Heart right ventricle (tissue), 16 donors: ENCODE measurements around the gene KRI1. TPM values are rescaled to one million over a fixed set of nuclear protein-coding genes. Genes with fewer than 3 reads are reported as not detected.
A peak's percentile ranks its signal among the peaks of the same experiment; 100 is the strongest.

Experiments used
- ATAC-seq, 8 donors: fragments of 200-7000 bp; cut with Tn5 transposase; one replicate each; pipeline ENCODE4 v1.9.1; 2020; ENCODE audit warnings: mild to moderate bottlenecking in 8 of 8, moderate library complexity in 8 of 8, moderate number of reproducible peaks in 1 of 8
- DNase-seq, 2 donors: peaks; one replicate each; pipeline ENCODE4 v3.0.0-alpha.2; 2020
- H3K27ac ChIP-seq, 10 donors: fragments of 200-600 bp; sonication (generic) in 2 of 10; one replicate each; pipeline versions ENCODE4 v1.5.0 to v1.8.0; 2020 to 2022; ENCODE audit warnings: mild to moderate bottlenecking in 3 of 10
- H3K27me3 ChIP-seq, 7 donors: fragments of 200-600 bp; one replicate each; pipeline ENCODE4 v1.8.0; 2021 to 2022; ENCODE audit warnings: mild to moderate bottlenecking in 2 of 7
- H3K36me3 ChIP-seq, 9 donors: fragments of 200-600 bp; sonication (generic) in 1 of 9; one replicate each; pipeline versions ENCODE4 v1.5.0 to v1.8.0; 2020 to 2022; ENCODE audit warnings: mild to moderate bottlenecking in 2 of 9
- H3K4me1 ChIP-seq, 9 donors: fragments of 200-600 bp; sonication (generic) in 1 of 9; one replicate each; pipeline versions ENCODE4 v1.5.0 to v1.8.0; 2020 to 2022; ENCODE audit warnings: mild to moderate bottlenecking in 4 of 9
- H3K4me3 ChIP-seq, 10 donors: fragments of 200-600 bp; sonication (generic) in 2 of 10; one replicate each; pipeline versions ENCODE4 v1.5.0 to v1.8.0; 2020 to 2022; ENCODE audit warnings: mild to moderate bottlenecking in 7 of 10, moderate library complexity in 2 of 10
- H3K9me3 ChIP-seq, 11 donors: fragments of 200-600 bp in 10 of 11; sonication (generic) in 2 of 11; one replicate each; pipeline versions ENCODE4 v1.5.0 to v1.8.0; 2013 to 2022; ENCODE audit warnings: mild to moderate bottlenecking in 2 of 11, control low read depth in 1 of 11, moderate library complexity in 1 of 11
- WGBS, 2 donors: extraction: QIAGEN DNeasy Blood & Tissue Kit; methylation state at CpG; one replicate each; pipeline ENCODE4 v1.1.7; 2013; ENCODE audit warnings: inconsistent platforms in 1 of 2; 5-methylcytosine and 5-hydroxymethylcytosine counted together
- intact Hi-C, 10 donors: fragments of 100-400 bp; cut with DNase I; formaldehyde crosslinking; loops; one replicate each; pipeline versions ENCODE4 v1.11.1 to v1.14.2; 2022
- polyA plus RNA-seq, 2 donors: library from polyadenylated mRNA; stranded (reverse); fragments of 200-250 nt; gene quantifications; one replicate each; pipeline ENCODE4 v1.2.3, GENCODE V29; 2013
- total RNA-seq, 10 donors: library from RNA; stranded (reverse); fragmentation: NEBNext Ultra II Directional in 3 of 10; extraction: Animal tissue kit (Norgen Biotek cat#: 25700) in 3 of 10; gene quantifications; one replicate each; pipeline versions ENCODE4 v1.2.1 to v1.2.4, GENCODE V29; 2021 to 2023
- TF ChIP-seq, protein P1 (sequence below), 9 donors: fragments of 200-600 bp; sonication (generic) in 2 of 9; IDR thresholded peaks; one replicate each; pipeline versions ENCODE4 v1.5.0 to v1.8.0; 2021 to 2022; ENCODE audit warnings: antibody characterized with exemption in 9 of 9, mild to moderate bottlenecking in 5 of 9, moderate library complexity in 1 of 9
- donor health status: Arrhythmogenic right ventricular cardiomyopathy.
- donor health status: ischemic (EF 13 %, LVEDD 7.1; RV severe dilation, severe dysfunction).
- donor health status: healthy with polysubstance abuse.
- donor health status: DM: no; HTN: yes; CAD: no.
- donor health status: DM: no; HTN: no; CAD: no.
- donor health status: ischemic (EF 25% LVEDD 6.9; RV normal size, moderate dysfunction).
- donor health status: ischemic (EF 25% LVEDD 5.7; RV mildly dilated, moderate dysfunction).
- donor health status: healthy.
- donor health status: DM: yes; HTN: yes; CAD: no.
- donor health status: Ischemic cardiomyopathy.
- donor health status: ischemic (EF 35%, LVEDD 5.7; RV mildly dilated, moderate dysfunction).
- donor health status: nonischemic (EF 11% LVEDD 7.7; RV severe dilation, severe dysfunction).
- donor health status: DM: yes; HTN: yes; CAD: no.
- donor health status: PGD.
- donor health status: ischemic (EF 29% LVEDD 5.4; RV normal size, mild dysfunction).
- donor health status: nonischemic (EF 23%, LVEDD 6.1; RV moderate dilation, normal function).

Gene KRI1
- total and polyA plus RNA-seq, 12 donors: 8.4 to 17.5 (median 10.7) TPM

DNA sequence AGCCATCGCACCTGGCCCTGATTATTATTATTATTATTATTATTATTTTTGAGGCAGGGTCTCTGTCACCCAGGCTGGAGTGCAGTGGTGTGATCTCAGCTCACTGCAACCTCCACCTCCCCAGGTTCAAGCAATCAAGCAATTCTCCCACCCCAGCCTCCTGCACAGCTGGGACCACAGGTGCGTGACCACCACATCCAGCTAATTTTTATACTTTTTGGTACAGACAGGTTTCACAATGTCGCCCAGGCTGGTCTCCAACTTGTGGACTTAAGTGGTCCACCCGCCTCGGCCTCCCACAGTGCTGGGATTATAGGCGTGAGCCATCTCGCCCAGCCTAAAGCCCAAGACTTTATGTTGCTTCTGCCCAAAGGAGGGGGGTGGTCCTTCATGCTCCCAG is 27.3 kb upstream of the KRI1 start:
- WGBS, 2 donors: 97% methylated on average over 7 of the region's 7 CpGs
- no peak for DNase-seq
- H3K4me3 ChIP-seq: no peak overlapping the region
- no peaks in the 10 kb centered on the region for H3K36me3 ChIP-seq
- H3K9me3 ChIP-seq: no peaks in the 10 kb centered on the region
- H3K27me3 ChIP-seq: peaks cover 0 to 13% (median 11%) of the 10 kb centered on the region in 7 donors
- H3K4me1 ChIP-seq: peaks cover 0 to 45% (median 14%) of the 10 kb centered on the region in 9 donors
- no peak for ATAC-seq
- intact Hi-C loops: no loop called here
- peak overlapping the region in 1 of 10 donors; percentile 85 for H3K27ac ChIP-seq
- TF ChIP-seq, protein P1, sequence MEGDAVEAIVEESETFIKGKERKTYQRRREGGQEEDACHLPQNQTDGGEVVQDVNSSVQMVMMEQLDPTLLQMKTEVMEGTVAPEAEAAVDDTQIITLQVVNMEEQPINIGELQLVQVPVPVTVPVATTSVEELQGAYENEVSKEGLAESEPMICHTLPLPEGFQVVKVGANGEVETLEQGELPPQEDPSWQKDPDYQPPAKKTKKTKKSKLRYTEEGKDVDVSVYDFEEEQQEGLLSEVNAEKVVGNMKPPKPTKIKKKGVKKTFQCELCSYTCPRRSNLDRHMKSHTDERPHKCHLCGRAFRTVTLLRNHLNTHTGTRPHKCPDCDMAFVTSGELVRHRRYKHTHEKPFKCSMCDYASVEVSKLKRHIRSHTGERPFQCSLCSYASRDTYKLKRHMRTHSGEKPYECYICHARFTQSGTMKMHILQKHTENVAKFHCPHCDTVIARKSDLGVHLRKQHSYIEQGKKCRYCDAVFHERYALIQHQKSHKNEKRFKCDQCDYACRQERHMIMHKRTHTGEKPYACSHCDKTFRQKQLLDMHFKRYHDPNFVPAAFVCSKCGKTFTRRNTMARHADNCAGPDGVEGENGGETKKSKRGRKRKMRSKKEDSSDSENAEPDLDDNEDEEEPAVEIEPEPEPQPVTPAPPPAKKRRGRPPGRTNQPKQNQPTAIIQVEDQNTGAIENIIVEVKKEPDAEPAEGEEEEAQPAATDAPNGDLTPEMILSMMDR (IDR thresholded peaks at IDR 0.05): no peak

DNA sequence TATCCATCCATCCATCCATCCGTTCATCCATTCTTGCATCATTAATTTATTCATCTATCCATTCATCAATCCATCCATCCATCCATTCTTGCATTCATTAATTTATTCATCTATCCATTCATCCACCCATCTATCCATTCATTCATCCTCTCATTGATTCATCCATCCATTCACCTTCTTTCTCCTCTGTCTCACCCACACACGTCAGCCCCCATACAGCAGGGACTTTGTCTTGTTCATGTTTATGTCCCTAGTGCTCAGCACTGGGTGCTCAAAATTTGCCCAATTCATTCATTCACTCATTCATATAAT is 22.0 kb upstream of the KRI1 start:
- no peak overlapping the region for H3K27ac ChIP-seq
- no peak for ATAC-seq
- H3K4me1 ChIP-seq: peaks cover 0 to 14% (median 0%) of the 10 kb centered on the region in 9 donors
- whole genome bisulfite sequencing, 2 donors: 86 to 92% methylated on average over 2 of the region's 2 CpGs
- peaks cover 0 to 30% (median 26%) of the 10 kb centered on the region in 7 donors for H3K27me3 ChIP-seq
- TF ChIP-seq, protein P1 (IDR thresholded peaks at IDR 0.05): no peak
- intact Hi-C loops: loop anchor here in 2 of 10 donors (2.0 to 10.0 kb wide), 2 partner anchors 49 to 207 kb away; no protein-coding TSS in a partner anchor
- DNase-seq: no peak
- no peaks in the 10 kb centered on the region for H3K9me3 ChIP-seq
- H3K36me3 ChIP-seq: no peaks in the 10 kb centered on the region
- no peak overlapping the region for H3K4me3 ChIP-seq

DNA sequence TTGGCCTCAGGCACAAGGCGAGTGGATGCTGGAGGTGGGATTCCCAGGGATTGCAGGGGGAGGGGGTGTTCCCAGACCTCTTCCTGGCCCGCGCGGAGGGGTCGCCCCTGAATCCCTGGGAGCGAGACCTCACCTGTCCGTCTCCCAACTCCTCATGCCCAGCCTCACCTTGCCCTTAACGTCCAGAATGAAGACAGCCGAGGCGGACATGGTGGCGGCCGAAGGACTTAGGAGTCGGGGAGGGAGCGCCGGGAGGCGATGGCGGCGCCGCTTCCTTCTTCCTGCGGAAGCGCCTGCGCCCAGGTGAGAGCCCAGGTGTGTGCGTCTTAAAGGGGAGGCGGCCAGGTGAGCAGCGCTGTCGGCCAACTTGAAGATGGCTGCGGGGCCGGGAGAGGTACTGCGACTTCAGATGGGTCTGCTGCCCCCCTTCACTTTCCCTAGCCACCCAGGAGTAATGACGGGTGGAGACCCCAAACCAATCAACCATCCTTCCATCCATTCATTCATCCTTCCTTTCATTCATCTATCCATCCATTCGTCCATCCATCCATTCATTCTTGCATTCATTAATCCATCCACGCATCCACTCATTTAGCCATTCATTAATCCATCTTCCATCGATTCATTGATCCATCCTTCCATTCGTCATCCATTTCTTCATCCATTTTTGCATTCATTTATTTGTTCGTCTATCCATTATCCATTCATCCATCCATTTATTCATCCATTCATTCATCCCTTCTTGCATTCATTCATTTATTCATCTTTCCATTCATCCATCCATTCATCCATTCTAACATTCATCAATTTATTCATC is 21.4 kb upstream of the KRI1 start, which contains the start of gene AP1M2:
Gene AP1M2, minus strand, starts transcription at position 291 of the 817 bp plus-strand sequence. Its CDS starts 81 bp downstream, at position 210.
- TF ChIP-seq, protein P1 (IDR thresholded peaks at IDR 0.05): no peak
- intact Hi-C loops: loop anchor here in 1 of 10 donors (10.0 kb wide), 1 partner anchor 208 kb away; no protein-coding TSS in a partner anchor
- peaks cover 0 to 10% (median 0%) of the 10 kb centered on the region in 9 donors for H3K4me1 ChIP-seq
- no peak for ATAC-seq
- H3K4me3 ChIP-seq: no peak within 1 kb of the TSS
- no peak for DNase-seq
- no peak within 1 kb of the TSS for H3K27ac ChIP-seq
- H3K9me3 ChIP-seq: no peaks in the 10 kb centered on the region
- 19 to 23% methylated on average over 34 to 35 of the region's 35 CpGs for WGBS, 2 donors
- peaks cover 0 to 30% (median 26%) of the 10 kb centered on the region in 7 donors for H3K27me3 ChIP-seq
- H3K36me3 ChIP-seq: no peaks in the 10 kb centered on the region

DNA sequence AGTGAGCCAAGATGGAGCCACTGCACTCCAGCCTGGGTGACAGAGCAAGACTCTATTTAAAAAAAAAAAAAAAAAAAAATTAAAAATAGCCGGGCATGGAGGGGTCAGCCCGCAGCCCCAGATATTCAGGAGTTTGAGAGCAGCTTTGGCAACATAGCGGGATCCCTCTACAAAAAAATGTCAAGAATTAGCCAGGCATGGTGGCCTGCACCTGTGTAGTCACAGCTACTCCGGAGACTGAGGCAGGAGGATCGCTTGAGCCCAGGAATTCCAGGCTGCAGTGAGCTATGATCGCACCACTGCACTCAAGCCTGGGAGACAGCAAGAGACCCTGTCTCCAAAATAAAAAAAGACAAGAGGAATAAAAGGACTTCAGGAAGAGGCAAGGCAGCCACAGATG is 20.6 kb upstream of the KRI1 start:
- no peaks in the 10 kb centered on the region for H3K9me3 ChIP-seq
- TF ChIP-seq, protein P1 (IDR thresholded peaks at IDR 0.05): no peak
- WGBS, 2 donors: 75 to 76% methylated on average over 6 of the region's 6 CpGs
- H3K27me3 ChIP-seq: peaks cover 0 to 30% (median 26%) of the 10 kb centered on the region in 7 donors
- H3K4me1 ChIP-seq: peaks cover 0 to 8% (median 0%) of the 10 kb centered on the region in 9 donors
- no peak overlapping the region for H3K4me3 ChIP-seq
- no peak overlapping the region for H3K27ac ChIP-seq
- no peaks in the 10 kb centered on the region for H3K36me3 ChIP-seq
- no peak for ATAC-seq
- no peak for DNase-seq
- intact Hi-C loops: loop anchor here in 1 of 10 donors (10.0 kb wide), 1 partner anchor 208 kb away; no protein-coding TSS in a partner anchor
